Measurements from ENCODE around the gene COL1A1. TPM values are rescaled to one million over a fixed set of nuclear protein-coding genes. Genes with fewer than 3 reads are reported as not detected.

The COL1A1 gene
- total RNA-seq, 4 donors from 2014 or later, result 20.7 to 123 (median 41.5) TPM

- no peak for TF ChIP-seq POLR2AphosphoS5 (IDR thresholded peaks at IDR 0.05)
- intact Hi-C loops (cut with DNase I), result no loop called here
- Histone ChIP-seq H3K27ac (replicated peaks in 1 of 4) (peak overlapping the region in 3 of 4 donors; percentile 87 to 96 (median 92)), H3K27me3 (no peaks in the 10 kb centered on the region), H3K9me3 (no peaks in the 10 kb centered on the region), H3K4me1 (peaks cover 37 to 80% (median 77%) of the 10 kb centered on the region in 4 donors), H3K4me3 (no peak overlapping the region), H3K36me3 (peaks cover 0 to 6% (median 2%) of the 10 kb centered on the region in 4 donors)
- no peak for DNase-seq (ENCODE audit: extremely low spot score)
- 96% methylated on average over 2 of the region's 2 CpGs for WGBS
Observed at GRCh38 chr17:50164697-50164988, 36.8 kb downstream of the COL1A1 start.

GRCh38 chr17:50163843-50164696, 37.4 kb downstream of the COL1A1 start:
- 76% methylated on average over 7 of the region's 11 CpGs for whole genome bisulfite sequencing
- TF ChIP-seq CTCF (IDR thresholded peaks at IDR 0.05), result no peak
- no peak for TF ChIP-seq POLR2A (IDR thresholded peaks at IDR 0.05; ENCODE audit: low read depth)
- no peak for TF ChIP-seq POLR2AphosphoS5 (IDR thresholded peaks at IDR 0.05)
- TF ChIP-seq EP300 (IDR thresholded peaks at IDR 0.05), result no peak
- Histone ChIP-seq H3K4me3 (no peak overlapping the region), H3K4me1 (peaks cover 36 to 75% (median 72%) of the 10 kb centered on the region in 4 donors), H3K36me3 (peaks cover 0 to 6% (median 2%) of the 10 kb centered on the region in 4 donors), H3K27me3 (no peaks in the 10 kb centered on the region), H3K27ac (replicated peaks in 1 of 4) (peak overlapping the region in 1 of 4 donors; percentile 96), H3K9me3 (no peaks in the 10 kb centered on the region)
- no peak for DNase-seq (ENCODE audit: extremely low spot score)
- intact Hi-C loops (cut with DNase I), result no loop called here

- Histone ChIP-seq H3K4me3 (no peak overlapping the region), H3K9me3 (no peaks in the 10 kb centered on the region), H3K36me3 (no peaks in the 10 kb centered on the region), H3K27me3 (no peaks in the 10 kb centered on the region), H3K4me1 (peaks cover 31 to 61% (median 58%) of the 10 kb centered on the region in 4 donors), H3K27ac (replicated peaks in 1 of 4) (no peak overlapping the region)
- no peak for TF ChIP-seq POLR2AphosphoS5 (IDR thresholded peaks at IDR 0.05)
- TF ChIP-seq POLR2A (IDR thresholded peaks at IDR 0.05; ENCODE audit: low read depth), result no peak
- no peak for TF ChIP-seq EP300 (IDR thresholded peaks at IDR 0.05)
- TF ChIP-seq CTCF (IDR thresholded peaks at IDR 0.05), result no peak
- intact Hi-C loops (cut with DNase I), result no loop called here
- WGBS, result 78% methylated on average over 8 of the region's 8 CpGs
- no peak for DNase-seq (ENCODE audit: extremely low spot score)
Observed at GRCh38 chr17:50162466-50163254, 38.8 kb downstream of the COL1A1 start.

- no peaks in the 10 kb centered on the region for H3K36me3 ChIP-seq
Observed at GRCh38 chr17:50161911-50162288, 39.5 kb downstream of the COL1A1 start.

More at GRCh38 chr17:50161911-50162288, 39.5 kb downstream of the COL1A1 start:
- H3K4me1 ChIP-seq, result peaks cover 26 to 53% (median 50%) of the 10 kb centered on the region in 4 donors
- 57% methylated on average over 16 of the region's 16 CpGs for WGBS
- TF ChIP-seq EP300 (IDR thresholded peaks at IDR 0.05) (no peak), POLR2A (IDR thresholded peaks at IDR 0.05; ENCODE audit: low read depth) (no peak), POLR2AphosphoS5 (IDR thresholded peaks at IDR 0.05) (no peak), CTCF (IDR thresholded peaks at IDR 0.05) (no peak)
- intact Hi-C loops (cut with DNase I), result no loop called here
- H3K9me3 ChIP-seq, result no peaks in the 10 kb centered on the region
- H3K27me3 ChIP-seq, result no peaks in the 10 kb centered on the region
- no peak for DNase-seq (ENCODE audit: extremely low spot score)
- peak overlapping the region; percentile 78 to 85 (median 82) for H3K27ac ChIP-seq (replicated peaks in 1 of 4)
- H3K4me3 ChIP-seq, result peak overlapping the region; percentile 60 to 80 (median 68)

Data from esophagus muscularis mucosa (tissue), 4 donors.